Measurements from ENCODE around the gene ACTL7A. TPM values are rescaled to one million over a fixed set of nuclear protein-coding genes. Genes with fewer than 3 reads are reported as not detected.
A peak's percentile ranks its signal among the peaks of the same experiment; 100 is the strongest.

ACTL7A gene
- total and polyA plus RNA-seq, 2 of the 13 experiments (the other 11 are each of a cell fraction or from before 2014, with no cell fraction given), result not detected

DNA sequence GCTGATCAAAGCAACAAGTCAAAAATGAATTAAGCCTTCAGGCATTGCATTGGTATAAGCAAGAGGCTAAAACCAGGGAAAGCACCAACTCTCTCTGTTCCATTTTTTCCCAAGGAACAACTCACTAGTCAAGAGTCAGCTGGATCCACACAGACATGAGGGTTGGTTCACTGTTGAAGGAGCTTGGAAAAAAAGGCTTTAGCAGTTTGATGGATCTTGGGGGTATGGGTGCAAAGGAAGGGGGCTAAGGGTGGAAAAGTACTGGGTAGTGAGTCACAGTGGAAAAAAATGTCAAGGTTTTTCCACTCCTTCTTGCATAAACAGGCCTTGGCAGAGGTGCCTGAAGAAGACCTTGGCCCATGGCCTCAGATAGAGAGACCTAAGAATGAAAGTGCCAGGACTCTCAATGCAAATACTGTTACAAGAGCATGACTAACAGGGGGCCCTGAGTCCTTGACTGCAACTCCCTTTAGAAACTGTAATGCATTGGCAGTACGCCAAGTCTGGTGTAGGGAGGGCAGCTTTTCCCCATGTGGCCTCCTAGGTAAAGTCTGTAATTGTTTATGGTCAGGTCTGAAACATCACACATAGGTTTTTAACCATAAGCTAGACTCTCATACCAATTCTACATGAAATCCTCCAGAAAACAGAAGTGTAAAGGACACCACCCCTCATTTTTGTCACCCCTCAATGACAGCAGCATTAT lies 23.7 kb downstream of the ACTL7A start (continued):
- TF ChIP-seq, protein P1, sequence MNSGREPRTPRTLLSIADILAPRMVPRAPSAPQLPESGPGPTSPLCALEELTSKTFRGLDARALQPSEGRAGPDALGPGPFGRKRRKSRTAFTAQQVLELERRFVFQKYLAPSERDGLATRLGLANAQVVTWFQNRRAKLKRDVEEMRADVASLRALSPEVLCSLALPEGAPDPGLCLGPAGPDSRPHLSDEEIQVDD (CRISPR knock-in tag; IDR thresholded peaks at IDR 0.05; ENCODE audit: borderline replicate concordance), result no peak
- TF ChIP-seq SRSF4 (IDR thresholded peaks at IDR 0.05; ENCODE audit: low read depth, low read length, poor library complexity, severe bottlenecking) (no peak), FOSL2 (CRISPR knock-in tag; IDR thresholded peaks at IDR 0.05) (peak; percentile 100), CAMTA2 (CRISPR knock-in tag; IDR thresholded peaks at IDR 0.05; ENCODE audit: borderline replicate concordance) (no peak), ZNF777 (CRISPR knock-in tag; IDR thresholded peaks at IDR 0.05) (no peak), ZNF530 (CRISPR knock-in tag; IDR thresholded peaks at IDR 0.05; ENCODE audit: low read depth) (no peak), KDM1A (CRISPR knock-in tag; IDR thresholded peaks at IDR 0.05) (no peak), TOPORS (CRISPR knock-in tag; IDR thresholded peaks at IDR 0.05) (peak; percentile 73; the same call in 1 of the 2 replicates), MAFK (conservative IDR thresholded peaks at IDR 0.05 in 1 of 2, IDR thresholded peaks at IDR 0.05 in 1 of 2; ENCODE audit: low read length in 2 of 2) (no peak), THAP11 (CRISPR knock-in tag; IDR thresholded peaks at IDR 0.05) (peak; percentile 84), ZNF264 (CRISPR knock-in tag; IDR thresholded peaks at IDR 0.05) (peak; percentile 76; the same call in 1 of the 2 replicates), ZNF296 (CRISPR knock-in tag; conservative IDR thresholded peaks at IDR 0.05) (no peak)
- TF ChIP-seq, protein P2, sequence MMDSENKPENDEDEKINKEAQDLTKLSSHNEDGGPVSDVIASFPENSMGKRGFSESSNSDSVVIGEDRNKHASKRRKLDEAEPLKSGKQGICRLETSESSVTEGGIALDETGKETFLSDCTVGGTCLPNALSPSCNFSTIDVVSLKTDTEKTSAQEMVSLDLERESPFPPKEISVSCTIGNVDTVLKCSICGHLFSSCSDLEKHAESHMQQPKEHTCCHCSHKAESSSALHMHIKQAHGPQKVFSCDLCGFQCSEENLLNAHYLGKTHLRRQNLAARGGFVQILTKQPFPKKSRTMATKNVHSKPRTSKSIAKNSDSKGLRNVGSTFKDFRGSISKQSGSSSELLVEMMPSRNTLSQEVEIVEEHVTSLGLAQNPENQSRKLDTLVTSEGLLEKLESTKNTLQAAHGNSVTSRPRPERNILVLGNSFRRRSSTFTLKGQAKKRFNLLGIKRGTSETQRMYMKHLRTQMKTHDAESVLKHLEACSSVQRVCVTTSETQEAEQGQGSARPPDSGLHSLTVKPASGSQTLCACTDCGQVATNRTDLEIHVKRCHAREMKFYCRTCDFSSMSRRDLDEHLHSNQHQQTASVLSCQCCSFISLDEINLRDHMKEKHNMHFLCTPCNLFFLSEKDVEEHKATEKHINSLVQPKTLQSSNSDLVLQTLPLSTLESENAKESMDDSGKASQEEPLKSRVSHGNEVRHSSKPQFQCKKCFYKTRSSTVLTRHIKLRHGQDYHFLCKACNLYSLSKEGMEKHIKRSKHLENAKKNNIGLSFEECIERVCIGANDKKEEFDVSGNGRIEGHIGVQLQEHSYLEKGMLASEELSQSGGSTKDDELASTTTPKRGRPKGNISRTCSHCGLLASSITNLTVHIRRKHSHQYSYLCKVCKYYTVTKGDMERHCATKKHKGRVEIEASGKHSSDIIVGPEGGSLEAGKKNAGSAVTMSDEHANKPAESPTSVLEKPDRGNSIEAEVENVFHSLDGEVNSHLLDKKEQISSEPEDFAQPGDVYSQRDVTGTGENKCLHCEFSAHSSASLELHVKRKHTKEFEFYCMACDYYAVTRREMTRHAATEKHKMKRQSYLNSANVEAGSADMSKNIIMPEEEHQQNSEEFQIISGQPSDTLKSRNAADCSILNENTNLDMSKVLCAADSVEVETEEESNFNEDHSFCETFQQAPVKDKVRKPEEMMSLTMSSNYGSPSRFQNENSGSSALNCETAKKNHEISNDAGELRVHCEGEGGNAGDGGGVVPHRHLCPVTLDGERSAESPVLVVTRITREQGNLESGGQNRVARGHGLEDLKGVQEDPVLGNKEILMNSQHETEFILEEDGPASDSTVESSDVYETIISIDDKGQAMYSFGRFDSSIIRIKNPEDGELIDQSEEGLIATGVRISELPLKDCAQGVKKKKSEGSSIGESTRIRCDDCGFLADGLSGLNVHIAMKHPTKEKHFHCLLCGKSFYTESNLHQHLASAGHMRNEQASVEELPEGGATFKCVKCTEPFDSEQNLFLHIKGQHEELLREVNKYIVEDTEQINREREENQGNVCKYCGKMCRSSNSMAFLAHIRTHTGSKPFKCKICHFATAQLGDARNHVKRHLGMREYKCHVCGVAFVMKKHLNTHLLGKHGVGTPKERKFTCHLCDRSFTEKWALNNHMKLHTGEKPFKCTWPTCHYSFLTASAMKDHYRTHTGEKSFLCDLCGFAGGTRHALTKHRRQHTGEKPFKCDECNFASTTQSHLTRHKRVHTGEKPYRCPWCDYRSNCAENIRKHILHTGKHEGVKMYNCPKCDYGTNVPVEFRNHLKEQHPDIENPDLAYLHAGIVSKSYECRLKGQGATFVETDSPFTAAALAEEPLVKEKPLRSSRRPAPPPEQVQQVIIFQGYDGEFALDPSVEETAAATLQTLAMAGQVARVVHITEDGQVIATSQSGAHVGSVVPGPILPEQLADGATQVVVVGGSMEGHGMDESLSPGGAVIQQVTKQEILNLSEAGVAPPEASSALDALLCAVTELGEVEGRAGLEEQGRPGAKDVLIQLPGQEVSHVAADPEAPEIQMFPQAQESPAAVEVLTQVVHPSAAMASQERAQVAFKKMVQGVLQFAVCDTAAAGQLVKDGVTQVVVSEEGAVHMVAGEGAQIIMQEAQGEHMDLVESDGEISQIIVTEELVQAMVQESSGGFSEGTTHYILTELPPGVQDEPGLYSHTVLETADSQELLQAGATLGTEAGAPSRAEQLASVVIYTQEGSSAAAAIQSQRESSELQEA (CRISPR knock-in tag; IDR thresholded peaks at IDR 0.05; ENCODE audit: not compliant biosample characterization), result no peak
- TF ChIP-seq, protein P3, sequence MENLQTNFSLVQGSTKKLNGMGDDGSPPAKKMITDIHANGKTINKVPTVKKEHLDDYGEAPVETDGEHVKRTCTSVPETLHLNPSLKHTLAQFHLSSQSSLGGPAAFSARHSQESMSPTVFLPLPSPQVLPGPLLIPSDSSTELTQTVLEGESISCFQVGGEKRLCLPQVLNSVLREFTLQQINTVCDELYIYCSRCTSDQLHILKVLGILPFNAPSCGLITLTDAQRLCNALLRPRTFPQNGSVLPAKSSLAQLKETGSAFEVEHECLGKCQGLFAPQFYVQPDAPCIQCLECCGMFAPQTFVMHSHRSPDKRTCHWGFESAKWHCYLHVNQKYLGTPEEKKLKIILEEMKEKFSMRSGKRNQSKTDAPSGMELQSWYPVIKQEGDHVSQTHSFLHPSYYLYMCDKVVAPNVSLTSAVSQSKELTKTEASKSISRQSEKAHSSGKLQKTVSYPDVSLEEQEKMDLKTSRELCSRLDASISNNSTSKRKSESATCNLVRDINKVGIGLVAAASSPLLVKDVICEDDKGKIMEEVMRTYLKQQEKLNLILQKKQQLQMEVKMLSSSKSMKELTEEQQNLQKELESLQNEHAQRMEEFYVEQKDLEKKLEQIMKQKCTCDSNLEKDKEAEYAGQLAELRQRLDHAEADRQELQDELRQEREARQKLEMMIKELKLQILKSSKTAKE (CRISPR knock-in tag; IDR thresholded peaks at IDR 0.05; ENCODE audit: borderline replicate concordance), result peak; percentile 99
- TF ChIP-seq, protein P4, sequence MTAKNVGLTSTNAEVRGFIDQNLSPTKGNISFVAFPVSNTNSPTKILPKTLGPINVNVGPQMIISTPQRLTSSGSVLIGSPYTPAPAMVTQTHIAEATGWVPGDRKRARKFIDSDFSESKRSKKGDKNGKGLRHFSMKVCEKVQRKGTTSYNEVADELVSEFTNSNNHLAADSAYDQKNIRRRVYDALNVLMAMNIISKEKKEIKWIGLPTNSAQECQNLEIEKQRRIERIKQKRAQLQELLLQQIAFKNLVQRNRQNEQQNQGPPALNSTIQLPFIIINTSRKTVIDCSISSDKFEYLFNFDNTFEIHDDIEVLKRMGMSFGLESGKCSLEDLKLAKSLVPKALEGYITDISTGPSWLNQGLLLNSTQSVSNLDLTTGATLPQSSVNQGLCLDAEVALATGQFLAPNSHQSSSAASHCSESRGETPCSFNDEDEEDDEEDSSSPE (CRISPR knock-in tag; IDR thresholded peaks at IDR 0.05), result peak; percentile 68

All from HepG2 (cell line).